ENCODE results near the gene CDADC1. TPM values are rescaled to one million over a fixed set of nuclear protein-coding genes. Genes with fewer than 3 reads are reported as not detected.

CDADC1 gene
- total RNA-seq, 2 donors from 2014 or later = 3.9 to 5.6 TPM

DNA sequence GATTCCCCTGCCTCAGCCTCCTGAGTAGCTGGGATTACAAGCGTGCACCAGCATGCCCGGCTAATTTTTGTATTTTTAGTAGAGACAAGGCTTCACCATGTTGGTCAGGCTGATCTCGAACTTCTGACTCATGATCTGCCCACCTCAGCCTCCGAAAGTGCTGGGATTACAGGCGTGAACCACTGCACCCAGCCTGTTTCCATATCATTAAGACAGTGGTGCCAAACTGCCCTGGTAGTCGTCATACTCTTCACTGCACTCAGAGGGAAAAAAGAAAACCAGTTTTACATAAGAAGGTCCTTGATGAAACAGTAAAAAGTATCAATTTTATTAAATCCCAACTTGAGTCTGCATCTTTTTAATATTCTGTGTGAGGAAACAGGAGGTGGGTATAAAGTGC, 14.9 kb downstream of the CDADC1 start:
- Histone ChIP-seq H3K4me3 (no peak overlapping the region), H3K27me3 (no peaks in the 10 kb centered on the region), H3K36me3 (replicated peaks in 1 of 2; ENCODE audit: insufficient read depth in 1 of 2, low read depth in 2 of 2) (peaks cover 0 to 9% of the 10 kb centered on the region in 2 donors), H3K4me1 (no peaks in the 10 kb centered on the region), H3K9me3 (no peaks in the 10 kb centered on the region), H3K27ac (no peak overlapping the region)
- intact Hi-C loops (cut with DNase I) = no loop called here
- ATAC-seq (no peak), DNase-seq (no peak)
- WGBS, 2 donors = 89% methylated on average over 6 of the region's 6 CpGs
- TF ChIP-seq, protein P1, sequence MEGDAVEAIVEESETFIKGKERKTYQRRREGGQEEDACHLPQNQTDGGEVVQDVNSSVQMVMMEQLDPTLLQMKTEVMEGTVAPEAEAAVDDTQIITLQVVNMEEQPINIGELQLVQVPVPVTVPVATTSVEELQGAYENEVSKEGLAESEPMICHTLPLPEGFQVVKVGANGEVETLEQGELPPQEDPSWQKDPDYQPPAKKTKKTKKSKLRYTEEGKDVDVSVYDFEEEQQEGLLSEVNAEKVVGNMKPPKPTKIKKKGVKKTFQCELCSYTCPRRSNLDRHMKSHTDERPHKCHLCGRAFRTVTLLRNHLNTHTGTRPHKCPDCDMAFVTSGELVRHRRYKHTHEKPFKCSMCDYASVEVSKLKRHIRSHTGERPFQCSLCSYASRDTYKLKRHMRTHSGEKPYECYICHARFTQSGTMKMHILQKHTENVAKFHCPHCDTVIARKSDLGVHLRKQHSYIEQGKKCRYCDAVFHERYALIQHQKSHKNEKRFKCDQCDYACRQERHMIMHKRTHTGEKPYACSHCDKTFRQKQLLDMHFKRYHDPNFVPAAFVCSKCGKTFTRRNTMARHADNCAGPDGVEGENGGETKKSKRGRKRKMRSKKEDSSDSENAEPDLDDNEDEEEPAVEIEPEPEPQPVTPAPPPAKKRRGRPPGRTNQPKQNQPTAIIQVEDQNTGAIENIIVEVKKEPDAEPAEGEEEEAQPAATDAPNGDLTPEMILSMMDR (IDR thresholded peaks at IDR 0.05) = no peak
- no peak for TF ChIP-seq POLR2A (IDR thresholded peaks at IDR 0.05)

DNA sequence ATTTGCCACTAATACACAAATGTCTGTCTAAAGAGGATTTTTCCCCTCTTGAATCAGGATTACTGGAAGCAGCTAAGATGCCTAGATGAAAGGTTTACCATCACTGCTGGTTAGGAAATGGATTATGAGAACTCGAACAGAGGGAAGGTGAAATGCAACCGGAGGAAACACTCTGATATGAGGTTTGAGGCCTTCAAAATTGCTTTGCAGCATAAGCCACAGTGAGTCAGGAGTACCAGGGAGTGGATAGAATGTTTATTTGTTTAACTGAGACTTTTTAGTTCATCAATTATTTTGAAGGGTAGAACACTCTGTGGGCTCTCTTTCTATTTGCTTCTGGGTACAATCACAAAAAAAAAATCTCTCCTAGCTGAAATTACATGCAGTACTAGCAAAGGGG, 18.1 kb downstream of the CDADC1 start:
- Histone ChIP-seq H3K9me3 (no peaks in the 10 kb centered on the region), H3K4me3 (no peak overlapping the region), H3K27ac (no peak overlapping the region), H3K36me3 (replicated peaks in 1 of 2; ENCODE audit: insufficient read depth in 1 of 2, low read depth in 2 of 2) (peaks cover 0 to 7% of the 10 kb centered on the region in 2 donors), H3K27me3 (no peaks in the 10 kb centered on the region), H3K4me1 (no peaks in the 10 kb centered on the region)
- intact Hi-C loops (cut with DNase I) = no loop called here
- TF ChIP-seq, protein P1 (IDR thresholded peaks at IDR 0.05) = no peak
- TF ChIP-seq POLR2A (IDR thresholded peaks at IDR 0.05) = no peak
- 75 to 78% methylated on average over 2 of the region's 2 CpGs for WGBS, 2 donors
- no peak for ATAC-seq
- DNase-seq = no peak

DNA sequence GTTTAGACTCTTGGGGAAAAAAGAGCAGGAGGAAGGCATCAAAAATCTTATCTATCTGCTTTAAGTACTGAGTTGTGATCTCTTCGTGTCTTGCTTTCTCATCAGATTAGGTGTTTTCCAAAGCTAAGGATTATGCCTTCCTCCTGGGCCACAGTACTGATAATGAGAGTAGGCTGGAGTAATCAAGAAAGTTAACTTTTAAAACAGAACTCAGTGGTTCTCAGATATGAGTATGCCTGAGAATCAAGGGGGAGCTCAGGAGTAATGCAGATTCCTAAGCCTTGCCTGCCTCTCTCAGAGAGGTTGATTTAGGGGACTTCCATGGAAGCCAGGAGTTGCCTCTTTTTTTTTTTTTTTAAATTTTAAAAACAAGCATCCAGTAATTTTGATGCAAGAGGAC, 23.5 kb downstream of the CDADC1 start:
- intact Hi-C loops (cut with DNase I) = no loop called here

DNA sequence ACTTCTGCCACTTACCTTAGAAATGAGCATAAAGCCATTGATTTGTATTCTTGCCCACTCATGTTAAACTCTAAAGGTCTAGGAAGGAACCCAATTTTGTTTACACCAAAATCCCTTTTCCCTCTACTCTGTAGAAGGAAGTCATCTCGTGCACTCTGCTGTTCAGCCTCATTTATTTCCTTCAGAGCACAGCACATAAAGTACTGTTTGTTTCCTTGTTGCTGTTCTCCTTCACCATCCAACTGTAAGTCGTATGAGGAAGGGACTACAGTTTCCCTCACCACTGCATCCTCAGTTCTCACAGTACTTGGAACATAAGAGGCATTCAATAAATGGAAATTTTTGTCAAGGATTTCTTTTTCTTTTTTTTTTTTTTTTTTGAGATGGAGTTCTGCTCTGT, 24.6 kb downstream of the CDADC1 start:
- Histone ChIP-seq H3K36me3 (replicated peaks in 1 of 2; ENCODE audit: insufficient read depth in 1 of 2, low read depth in 2 of 2) (peaks cover 0 to 5% of the 10 kb centered on the region in 2 donors), H3K4me3 (no peak overlapping the region), H3K27ac (no peak overlapping the region), H3K27me3 (no peaks in the 10 kb centered on the region), H3K4me1 (no peaks in the 10 kb centered on the region), H3K9me3 (no peaks in the 10 kb centered on the region)
- peak; percentile 9 for ATAC-seq
- intact Hi-C loops (cut with DNase I) = no loop called here
- DNase-seq = no peak
- TF ChIP-seq, protein P1 (IDR thresholded peaks at IDR 0.05) = no peak
- TF ChIP-seq POLR2A (IDR thresholded peaks at IDR 0.05) = no peak
- WGBS, 2 donors = 34 to 62% methylated on average over 2 of the region's 2 CpGs

More for the DNA sequence above, 23.5 kb downstream of the CDADC1 start:
- no peak for DNase-seq
- Histone ChIP-seq H3K27ac (no peak overlapping the region), H3K36me3 (replicated peaks in 1 of 2; ENCODE audit: insufficient read depth in 1 of 2, low read depth in 2 of 2) (peaks cover 0 to 5% of the 10 kb centered on the region in 2 donors), H3K27me3 (no peaks in the 10 kb centered on the region), H3K4me1 (no peaks in the 10 kb centered on the region), H3K9me3 (no peaks in the 10 kb centered on the region), H3K4me3 (no peak overlapping the region)
- TF ChIP-seq, protein P1 (IDR thresholded peaks at IDR 0.05) = no peak
- TF ChIP-seq POLR2A (IDR thresholded peaks at IDR 0.05) = no peak
- ATAC-seq = no peak
- 33 to 77% methylated on average over 1 of the region's 1 CpG for WGBS, 2 donors

DNA sequence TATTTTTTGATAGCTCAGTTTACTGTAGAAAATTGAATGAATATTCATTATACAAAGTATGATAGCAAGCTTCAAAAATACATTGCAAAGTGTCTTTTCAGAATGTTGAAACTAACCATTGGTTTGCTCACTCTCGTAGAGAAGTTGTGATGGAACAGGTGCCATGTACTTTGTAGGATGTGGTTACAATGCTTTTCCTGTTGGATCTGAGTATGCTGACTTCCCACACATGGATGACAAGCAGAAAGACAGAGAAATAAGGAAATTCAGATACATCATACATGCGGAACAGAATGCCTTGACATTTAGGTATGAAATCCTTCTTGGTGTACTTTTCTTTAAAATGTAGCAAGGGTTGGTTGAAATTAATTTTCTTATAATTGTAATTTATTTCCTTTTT, 30.5 kb downstream of the CDADC1 start:
- H3K4me3 ChIP-seq = no peak overlapping the region
- no peak overlapping the region for H3K27ac ChIP-seq
- 74 to 78% methylated on average over 2 of the region's 2 CpGs for WGBS, 2 donors
- no peaks in the 10 kb centered on the region for H3K4me1 ChIP-seq
- no peak for ATAC-seq
- no peak for DNase-seq
- intact Hi-C loops (cut with DNase I) = no loop called here
- no peaks in the 10 kb centered on the region for H3K27me3 ChIP-seq
- TF ChIP-seq, protein P1 (IDR thresholded peaks at IDR 0.05) = no peak
- no peak for TF ChIP-seq POLR2A (IDR thresholded peaks at IDR 0.05)
- no peaks in the 10 kb centered on the region for H3K9me3 ChIP-seq
- no peaks in the 10 kb centered on the region for H3K36me3 ChIP-seq (replicated peaks in 1 of 2; ENCODE audit: insufficient read depth in 1 of 2, low read depth in 2 of 2)
